Stimulated activated CD8-positive, alpha-beta memory T cell treated with anti-CD3 and anti-CD28 coated beads, Interleukin-15, amount 100 ng/mL, for 24 hours (primary cell): ENCODE measurements around the gene PRR23A.
"Not testable (repeated sequence)": the region's sequence is repeated elsewhere in the genome, so short reads cannot be mapped to it uniquely, and the experiment has no call there.

Experiments used
- DNase-seq: peaks from one replicate; pipeline ENCODE4 v3.0.0-alpha.2; 2020; ENCODE audit warnings: low read depth

PRR23A gene

GRCh38 chr3:139006051-139006716 is at the start of gene PRR23A:
Gene PRR23A (minus strand): TSS chr3:139006268. CDS start chr3:139006268, 0 bp downstream.
- DNase-seq, result no peak

DNA sequence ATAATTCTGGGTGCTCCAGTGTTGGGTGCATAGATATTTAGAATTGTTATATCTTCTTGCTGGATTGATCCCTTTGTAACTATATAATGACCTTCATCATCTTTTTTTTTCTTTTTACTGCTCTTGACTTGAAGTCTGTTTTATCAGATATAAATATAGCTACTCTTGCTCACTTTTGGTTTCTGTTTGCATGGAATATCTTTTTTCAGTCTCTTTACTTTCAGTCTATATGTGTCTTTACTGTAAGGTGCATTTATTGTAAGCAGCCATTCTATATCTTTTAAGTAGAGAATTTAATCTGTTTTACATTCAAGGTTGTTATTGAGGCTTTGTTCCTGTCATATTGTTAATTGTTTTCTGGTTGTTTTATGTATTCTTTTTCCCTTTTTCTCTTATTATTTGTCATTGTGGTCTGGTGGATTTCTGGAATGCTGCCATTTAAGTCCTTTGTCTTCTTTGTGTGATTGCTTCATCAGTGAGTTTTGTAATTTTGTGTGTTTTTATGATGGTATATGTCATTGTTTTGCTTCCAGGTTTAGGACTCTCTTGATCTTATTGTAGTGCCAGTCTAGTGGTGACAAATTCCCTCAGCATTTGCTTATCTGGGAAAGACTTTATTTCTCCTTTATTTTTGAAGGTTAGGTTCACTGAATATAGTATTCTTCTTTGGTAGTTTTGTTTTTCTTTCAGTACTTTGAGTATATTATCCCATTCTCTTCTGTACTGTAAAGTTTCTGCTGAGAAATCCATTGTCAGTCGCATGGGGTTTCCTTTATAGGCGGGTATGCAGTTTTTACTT is 46.9 kb upstream of the PRR23A start:
- no peak for DNase-seq

GRCh38 chr3:139044366-139045210 is 38.5 kb upstream of the PRR23A start, which contains the start of gene PRR23C:
Gene PRR23C (minus strand): TSS chr3:139044892. CDS start chr3:139044620, 272 bp downstream.
- DNase-seq, result no peak

DNA sequence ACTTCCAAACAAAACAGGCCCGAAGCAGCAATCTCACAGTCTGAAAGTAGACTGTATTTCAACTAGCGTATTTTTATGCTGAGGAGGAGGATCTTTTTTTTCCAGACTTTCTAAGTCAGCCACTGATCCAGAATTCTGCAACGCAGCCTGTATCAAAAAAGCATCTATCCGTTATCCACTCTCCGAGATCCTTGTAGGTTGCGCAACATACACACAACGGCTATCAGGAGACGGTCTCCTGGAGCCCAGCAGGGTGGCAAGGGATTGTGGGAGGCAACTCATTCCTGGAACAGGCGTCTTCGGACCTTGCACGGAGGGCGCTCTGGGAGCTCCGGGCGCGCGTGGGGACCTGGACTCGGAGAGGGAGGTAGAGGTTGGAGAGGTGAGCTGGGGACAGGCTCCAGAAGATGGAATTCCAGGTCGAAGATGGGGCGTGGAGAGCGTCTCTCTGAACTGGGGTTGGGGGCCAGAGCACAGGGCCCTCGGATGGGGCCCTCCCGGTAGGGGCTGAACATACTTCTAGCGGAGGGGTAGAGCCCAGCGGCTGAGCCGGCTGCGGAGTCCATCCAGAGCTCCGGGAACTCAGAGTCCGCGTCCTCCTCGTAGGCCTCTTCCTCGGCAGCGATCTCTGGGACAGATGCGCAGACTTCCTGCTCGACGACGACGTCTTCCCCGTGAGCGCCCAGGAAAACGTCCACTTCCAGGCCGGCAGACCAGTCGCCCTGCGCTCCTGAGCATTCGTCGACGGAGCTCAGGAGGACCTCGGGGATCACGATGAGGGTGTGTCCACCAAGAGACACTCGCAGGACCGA is 37.7 kb upstream of the PRR23A start:
- DNase-seq, result no peak

- no peak for DNase-seq
These were observed 31.4 kb upstream of the PRR23A start for GRCh38 chr3:139037478-139037877.

DNA sequence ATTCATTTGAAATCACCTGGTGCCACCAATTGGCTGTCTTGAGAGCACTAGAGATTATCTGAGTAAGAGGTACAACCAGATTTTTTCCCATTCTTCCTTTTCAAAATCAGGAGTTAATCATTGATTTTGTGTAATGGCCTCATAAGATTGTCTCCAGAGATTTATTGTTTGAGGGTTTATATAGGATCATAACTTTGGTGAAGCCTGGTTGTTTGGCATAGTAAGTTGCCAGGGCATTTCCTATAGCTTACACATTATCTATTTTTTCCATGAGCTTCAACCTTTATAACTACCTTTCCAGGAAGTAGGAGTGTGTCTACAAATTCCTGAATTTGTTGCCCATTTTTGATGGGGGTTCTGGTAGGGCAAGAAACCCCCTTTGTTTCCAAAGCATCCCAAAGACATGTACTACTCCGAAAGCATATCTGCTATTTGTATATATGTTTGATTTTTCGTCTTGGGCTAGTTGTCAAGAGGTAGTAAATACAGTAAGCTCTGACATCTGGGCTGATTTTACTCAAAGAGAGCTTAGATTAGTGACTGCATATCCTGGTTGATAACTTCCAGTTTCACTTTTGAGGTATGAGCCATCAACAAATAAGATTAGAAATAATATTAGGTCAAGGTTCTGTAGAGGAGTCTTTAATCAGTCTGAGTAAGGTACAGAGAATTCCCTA is 26.4 kb upstream of the PRR23A start:
- no peak for DNase-seq

GRCh38 chr3:139030576-139030975 is 24.5 kb upstream of the PRR23A start:
- DNase-seq, result not testable (repeated sequence)

DNA sequence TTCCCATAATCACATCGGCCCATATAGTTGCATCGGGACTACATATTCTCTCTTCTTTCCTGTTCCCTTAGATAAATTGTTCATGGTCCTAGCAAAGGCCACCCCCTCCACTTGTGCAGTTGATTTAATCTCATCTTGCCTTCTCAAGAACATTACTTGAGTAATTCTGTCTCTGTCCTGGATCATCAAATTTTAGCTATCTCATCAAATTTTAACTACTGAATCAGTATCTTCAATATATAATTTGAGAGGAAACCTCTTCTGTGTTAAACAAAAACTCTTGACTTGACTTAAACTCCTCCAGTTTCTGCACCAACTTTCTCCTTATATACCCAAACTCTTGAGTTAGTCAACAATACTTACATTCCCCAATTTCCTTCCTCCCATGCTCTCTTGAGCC is 18.9 kb upstream of the PRR23A start:
- DNase-seq, result no peak

GRCh38 chr3:139020868-139021234 is 14.8 kb upstream of the PRR23A start, which contains the start of gene PRR23B:
Gene PRR23B (minus strand): TSS chr3:139020926. CDS start chr3:139020661, 265 bp downstream.
- DNase-seq, result no peak

GRCh38 chr3:139020036-139020867 is 14.2 kb upstream of the PRR23A start:
- DNase-seq, result no peak

DNA sequence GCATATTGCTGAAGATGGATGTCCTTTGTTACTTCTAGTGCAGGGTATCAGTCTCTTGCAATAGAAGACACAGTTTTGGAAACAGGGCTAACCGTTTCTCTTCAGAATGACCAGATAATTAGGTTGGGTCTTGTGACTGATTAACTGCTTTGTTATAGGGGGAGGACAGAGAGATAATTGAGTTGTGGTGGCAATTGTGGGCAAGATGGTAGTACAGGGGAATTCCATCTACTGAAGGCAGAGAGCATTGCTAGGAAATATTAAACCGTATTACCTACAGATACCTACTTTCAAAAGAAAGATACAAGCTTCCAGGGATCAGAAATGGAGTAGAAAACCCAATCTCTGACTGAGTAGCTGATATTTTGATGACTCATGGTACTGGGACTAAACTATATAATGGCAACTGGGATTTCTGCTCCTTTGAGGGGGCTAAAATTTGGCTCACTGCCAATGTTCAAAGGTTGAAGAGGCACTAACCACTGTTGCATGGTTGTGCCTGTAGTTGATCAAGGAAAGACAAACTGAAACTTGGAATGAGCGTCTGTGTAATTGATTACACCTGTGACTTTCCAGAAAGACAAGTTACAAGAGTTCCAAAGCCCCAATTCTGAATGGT is 10.5 kb upstream of the PRR23A start:
- DNase-seq, result no peak

DNA sequence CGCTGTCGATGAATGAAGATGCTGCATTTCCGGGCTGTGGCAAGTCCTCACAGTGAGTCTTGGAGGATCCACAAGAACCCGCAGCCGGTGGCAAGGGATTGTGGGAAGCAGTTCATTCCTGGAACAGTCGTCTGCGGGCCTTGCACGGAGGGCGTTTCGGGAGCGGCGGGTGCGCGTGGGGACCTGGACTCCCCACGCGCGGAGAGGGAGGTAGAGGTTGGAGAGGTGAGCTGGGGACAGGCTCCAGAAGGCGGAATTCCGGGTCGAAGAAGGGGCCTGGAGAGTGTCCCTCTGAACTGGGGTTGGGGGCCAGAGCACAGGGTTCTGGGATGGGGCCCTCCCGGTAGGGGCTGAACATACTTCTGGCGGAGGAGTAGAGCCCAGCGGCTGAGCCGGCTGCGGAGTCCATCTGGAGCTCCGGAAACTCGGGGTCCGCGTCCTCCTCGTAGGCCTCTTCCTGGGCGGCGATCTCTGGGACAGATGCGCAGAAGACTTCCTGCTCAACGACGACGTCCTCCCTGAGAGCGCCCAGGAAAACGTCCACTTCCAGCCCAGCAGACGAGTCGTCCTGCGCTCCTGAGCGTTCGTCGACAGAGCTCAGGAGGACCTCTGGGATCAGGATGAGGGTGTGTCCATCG is 593 bp downstream of the PRR23A start:
- DNase-seq, result no peak

- no peak for DNase-seq
These were observed 10.4 kb downstream of the PRR23A start for GRCh38 chr3:138995706-138996105.

DNA sequence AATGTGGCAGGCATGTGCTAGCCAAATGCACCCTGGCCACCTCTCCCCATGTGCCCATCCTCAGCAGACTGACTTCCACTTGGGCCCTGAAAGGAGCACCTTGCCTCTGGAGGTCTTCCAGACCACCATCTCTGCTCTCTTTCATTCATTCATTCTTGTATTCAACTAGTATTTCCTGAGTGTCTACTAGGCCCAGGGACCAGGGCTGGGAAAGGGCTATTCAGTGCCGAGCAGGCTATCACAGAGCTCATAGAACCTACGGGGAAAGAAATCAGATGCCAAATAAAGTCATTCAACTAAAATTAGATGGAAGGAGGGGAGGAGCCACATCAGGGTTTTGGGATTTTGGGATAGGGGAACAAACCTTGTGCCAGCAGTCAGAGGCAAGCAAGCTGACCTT is 18.9 kb downstream of the PRR23A start:
- DNase-seq, result no peak

DNA sequence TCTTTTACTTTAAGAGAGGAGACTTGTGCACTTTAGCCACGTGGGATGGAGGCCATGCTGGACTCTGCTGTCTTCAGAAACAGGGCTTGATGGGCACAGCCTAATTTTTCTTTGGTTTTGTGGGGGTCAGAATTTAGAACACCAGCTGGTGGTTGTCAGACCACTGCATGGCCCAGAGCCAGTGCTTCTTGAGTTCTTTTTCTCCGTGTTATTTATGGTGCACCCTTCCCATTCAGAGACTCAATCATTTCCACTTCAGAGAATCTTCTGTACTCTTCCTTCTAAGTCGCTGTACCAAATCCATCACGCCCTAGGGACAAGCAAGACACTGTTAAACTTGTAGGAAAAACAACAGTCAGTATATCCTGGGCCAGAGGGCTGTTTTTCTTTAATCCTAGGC is 20.1 kb downstream of the PRR23A start:
- no peak for DNase-seq

DNA sequence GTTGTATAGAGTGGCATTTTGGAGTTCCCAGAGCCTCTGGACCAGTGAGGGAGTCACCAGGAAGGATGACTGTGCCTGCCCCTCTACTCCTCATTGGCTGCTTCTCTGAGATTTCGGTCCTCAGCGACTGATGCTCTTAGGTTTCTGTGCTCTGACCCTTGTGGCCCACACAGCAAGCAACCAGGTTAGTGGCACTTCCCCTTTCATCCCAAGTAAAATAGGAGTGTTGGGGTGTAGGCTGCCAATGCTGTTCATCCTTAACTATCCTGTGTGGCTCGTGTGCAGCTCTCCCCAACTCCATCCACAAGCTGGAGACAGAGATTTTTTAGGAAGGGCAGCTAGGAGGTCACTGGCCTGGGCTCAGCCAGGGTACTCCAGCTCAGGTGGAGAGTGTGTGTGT is 21.3 kb downstream of the PRR23A start:
- no peak for DNase-seq

DNA sequence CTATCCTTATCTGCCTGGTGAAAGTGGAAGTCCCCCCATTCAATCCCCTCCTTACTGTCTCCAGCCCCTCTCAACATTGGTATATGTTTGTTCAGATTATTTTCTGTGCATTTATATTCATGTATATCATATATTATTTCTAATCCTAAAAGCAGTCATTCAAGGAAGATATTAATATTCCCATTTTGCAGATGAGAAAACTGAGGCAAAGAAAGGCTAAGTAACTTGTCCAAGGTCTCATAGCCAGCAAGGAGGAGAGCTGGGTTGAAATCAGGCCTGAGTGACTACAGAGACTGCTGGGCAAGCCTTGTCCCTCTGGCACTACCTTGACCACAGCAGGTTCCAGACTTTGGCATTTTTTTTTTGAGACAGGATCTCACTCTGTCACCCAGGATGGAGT is 30.0 kb downstream of the PRR23A start:
- no peak for DNase-seq

- DNase-seq, result no peak
These were observed 30.7 kb downstream of the PRR23A start for GRCh38 chr3:138975351-138975750.

GRCh38 chr3:138974462-138974861 is 31.6 kb downstream of the PRR23A start:
- no peak for DNase-seq
